ENCODE data around the gene DCXR.

DNA sequence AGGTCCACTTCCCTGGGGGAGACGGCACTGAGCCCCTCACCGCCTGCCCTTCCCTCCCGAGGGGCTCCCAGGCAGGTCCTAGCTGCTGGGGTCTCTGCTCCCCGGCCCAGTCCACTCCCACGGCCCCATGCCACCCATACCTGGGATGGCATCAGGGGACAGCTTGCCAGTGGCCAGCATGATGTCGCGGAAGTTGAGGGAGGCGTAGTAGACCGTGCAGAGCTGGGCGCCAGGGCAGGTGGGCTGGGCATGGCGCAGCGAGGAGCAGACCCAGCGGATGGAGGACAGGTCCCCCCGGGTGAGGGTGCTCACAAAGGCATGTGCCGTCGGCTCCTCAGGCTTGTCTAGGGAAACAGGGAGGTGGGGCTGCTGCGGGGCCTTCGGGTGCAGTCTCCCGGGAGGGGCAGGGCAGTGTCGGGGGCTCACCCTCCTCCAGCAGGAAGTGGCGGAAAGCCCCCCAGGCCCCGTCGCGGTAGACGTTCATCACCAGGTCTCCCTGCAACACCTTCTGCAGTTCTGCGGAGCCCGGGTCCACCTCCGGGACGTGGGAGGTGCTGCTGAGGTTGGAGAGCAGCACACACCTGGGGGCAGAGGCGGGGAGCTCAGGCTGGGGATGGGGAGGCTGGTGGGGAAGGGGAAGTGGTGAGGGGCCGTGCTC lies 47.0 kb upstream of the DCXR start:
- TF ChIP-seq, protein P1, sequence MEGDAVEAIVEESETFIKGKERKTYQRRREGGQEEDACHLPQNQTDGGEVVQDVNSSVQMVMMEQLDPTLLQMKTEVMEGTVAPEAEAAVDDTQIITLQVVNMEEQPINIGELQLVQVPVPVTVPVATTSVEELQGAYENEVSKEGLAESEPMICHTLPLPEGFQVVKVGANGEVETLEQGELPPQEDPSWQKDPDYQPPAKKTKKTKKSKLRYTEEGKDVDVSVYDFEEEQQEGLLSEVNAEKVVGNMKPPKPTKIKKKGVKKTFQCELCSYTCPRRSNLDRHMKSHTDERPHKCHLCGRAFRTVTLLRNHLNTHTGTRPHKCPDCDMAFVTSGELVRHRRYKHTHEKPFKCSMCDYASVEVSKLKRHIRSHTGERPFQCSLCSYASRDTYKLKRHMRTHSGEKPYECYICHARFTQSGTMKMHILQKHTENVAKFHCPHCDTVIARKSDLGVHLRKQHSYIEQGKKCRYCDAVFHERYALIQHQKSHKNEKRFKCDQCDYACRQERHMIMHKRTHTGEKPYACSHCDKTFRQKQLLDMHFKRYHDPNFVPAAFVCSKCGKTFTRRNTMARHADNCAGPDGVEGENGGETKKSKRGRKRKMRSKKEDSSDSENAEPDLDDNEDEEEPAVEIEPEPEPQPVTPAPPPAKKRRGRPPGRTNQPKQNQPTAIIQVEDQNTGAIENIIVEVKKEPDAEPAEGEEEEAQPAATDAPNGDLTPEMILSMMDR (conservative IDR thresholded peaks at IDR 0.05; ENCODE audit: low read length), result no peak
- TF ChIP-seq EZH2phosphoT487 (IDR thresholded peaks at IDR 0.05; ENCODE audit: borderline replicate concordance, low read depth, low read length), result no peak

Data from OCI-LY7 (cell line).